MCF 10A (cell line): ENCODE results near the gene SEC16B. TPM values are rescaled to one million over a fixed set of nuclear protein-coding genes. Genes with fewer than 3 reads are reported as not detected.

Experiments
- BruUV-seq: library from RNA; stranded (reverse); fragments of 400-500 nt; replicated peaks from 2 replicates; lab custom pipeline; 2021; lab: Mats Ljungman, UMichigan
- CTCF ChIA-PET: fragments of 300-600 bp; sonication (Branson Sonifier 250); formaldehyde crosslinking; extraction: SDS; loops from one replicate; lab custom pipeline; 2021; ENCODE audit warnings: antibody characterized with exemption, inconsistent platforms; lab: Yijun Ruan, JAX
- POLR2A ChIA-PET: fragments of 300-600, 350-650 bp; sonication (Branson Sonifier 250); formaldehyde crosslinking; extraction: SDS; loops from one replicate; lab custom pipeline; 2020; ENCODE audit warnings: antibody characterized with exemption, inconsistent platforms; lab: Yijun Ruan, JAX
- DNase-seq: peaks from one replicate; pipeline ENCODE4 v3.0.0-alpha.2; 2018; ENCODE audit not compliant: unreplicated experiment
- H3K27ac Mint-ChIP-seq: one replicate; pipeline ENCODE4 v1.8.0; 2022; ENCODE audit warnings: mild to moderate bottlenecking, low read depth, mixed read lengths; ENCODE audit not compliant: unreplicated experiment
- H3K27me3 Mint-ChIP-seq: one replicate; pipeline ENCODE4 v1.8.0; 2022; ENCODE audit warnings: mixed read lengths; ENCODE audit not compliant: insufficient read depth, unreplicated experiment
- H3K36me3 Mint-ChIP-seq: one replicate; pipeline ENCODE4 v1.8.0; 2022; ENCODE audit warnings: mild to moderate bottlenecking, moderate library complexity, mixed read lengths; ENCODE audit not compliant: insufficient read depth, unreplicated experiment
- H3K4me1 Mint-ChIP-seq: one replicate; pipeline ENCODE4 v1.8.0; 2022; ENCODE audit warnings: mixed read lengths; ENCODE audit not compliant: insufficient read depth, unreplicated experiment
- H3K4me3 Mint-ChIP-seq: one replicate; pipeline ENCODE4 v1.8.0; 2022; ENCODE audit warnings: mild to moderate bottlenecking, moderate library complexity, mixed read lengths; ENCODE audit not compliant: unreplicated experiment
- H3K9me3 Mint-ChIP-seq: one replicate; pipeline ENCODE4 v1.8.0; 2022; ENCODE audit warnings: mixed read lengths; ENCODE audit not compliant: unreplicated experiment
- intact Hi-C: fragments of 100-400 bp; cut with micrococcal nuclease; formaldehyde crosslinking; loops from 2 replicates; pipeline ENCODE4 v1.14.1; 2022
- total RNA-seq: library from RNA; stranded (reverse); gene quantifications from 2 replicates; pipeline ENCODE4 v1.2.3, GENCODE V29; 2022
- TF ChIP-seq, protein P1 (sequence below): fragments of 200-600 bp; IDR thresholded peaks from one replicate; pipeline ENCODE4 v1.8.0; 2022; ENCODE audit warnings: antibody characterized with exemption, mild to moderate bottlenecking; ENCODE audit not compliant: unreplicated experiment

The SEC16B gene
- total RNA-seq, 1 experiment from 2014 or later, result not detected

DNA sequence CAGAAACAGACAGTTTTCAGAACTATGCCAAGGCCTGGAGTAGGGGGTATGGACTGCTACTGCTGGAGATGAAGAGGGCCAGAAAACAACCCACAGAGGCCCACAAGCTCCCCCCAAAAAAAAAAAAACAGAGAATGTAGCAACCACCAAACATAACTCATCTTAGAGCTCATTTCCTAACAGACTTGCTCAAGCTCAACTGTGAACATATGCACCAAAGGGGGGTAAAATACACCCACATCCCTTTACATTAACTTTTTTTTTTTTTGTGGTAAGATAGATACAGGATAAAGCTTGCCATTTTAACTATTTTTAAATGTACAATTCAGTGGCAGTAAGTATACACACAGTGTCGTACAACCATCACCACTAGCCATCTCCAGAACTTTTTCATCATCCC is 36.0 kb downstream of the SEC16B start:
- H3K27me3 Mint-ChIP-seq, result no peaks in the 10 kb centered on the region
- no peak for DNase-seq
- no TSS peak for BruUV-seq
- TF ChIP-seq, protein P1, sequence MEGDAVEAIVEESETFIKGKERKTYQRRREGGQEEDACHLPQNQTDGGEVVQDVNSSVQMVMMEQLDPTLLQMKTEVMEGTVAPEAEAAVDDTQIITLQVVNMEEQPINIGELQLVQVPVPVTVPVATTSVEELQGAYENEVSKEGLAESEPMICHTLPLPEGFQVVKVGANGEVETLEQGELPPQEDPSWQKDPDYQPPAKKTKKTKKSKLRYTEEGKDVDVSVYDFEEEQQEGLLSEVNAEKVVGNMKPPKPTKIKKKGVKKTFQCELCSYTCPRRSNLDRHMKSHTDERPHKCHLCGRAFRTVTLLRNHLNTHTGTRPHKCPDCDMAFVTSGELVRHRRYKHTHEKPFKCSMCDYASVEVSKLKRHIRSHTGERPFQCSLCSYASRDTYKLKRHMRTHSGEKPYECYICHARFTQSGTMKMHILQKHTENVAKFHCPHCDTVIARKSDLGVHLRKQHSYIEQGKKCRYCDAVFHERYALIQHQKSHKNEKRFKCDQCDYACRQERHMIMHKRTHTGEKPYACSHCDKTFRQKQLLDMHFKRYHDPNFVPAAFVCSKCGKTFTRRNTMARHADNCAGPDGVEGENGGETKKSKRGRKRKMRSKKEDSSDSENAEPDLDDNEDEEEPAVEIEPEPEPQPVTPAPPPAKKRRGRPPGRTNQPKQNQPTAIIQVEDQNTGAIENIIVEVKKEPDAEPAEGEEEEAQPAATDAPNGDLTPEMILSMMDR, result no peak
- CTCF ChIA-PET, result interaction anchor here (0.6 to 9.3 kb wide), 3 partner anchors 11 to 845 kb away, joined by 3 to 148 read pairs (median 6); no protein-coding TSS in a partner anchor
- intact Hi-C loops, result no loop called here
- POLR2A ChIA-PET, result no interaction called here
- no peak overlapping the region for H3K4me3 Mint-ChIP-seq
- H3K9me3 Mint-ChIP-seq, result no peaks in the 10 kb centered on the region
- H3K36me3 Mint-ChIP-seq, result no peaks in the 10 kb centered on the region
- H3K27ac Mint-ChIP-seq, result no peak overlapping the region
- H3K4me1 Mint-ChIP-seq, result peaks cover 5% of the 10 kb centered on the region

DNA sequence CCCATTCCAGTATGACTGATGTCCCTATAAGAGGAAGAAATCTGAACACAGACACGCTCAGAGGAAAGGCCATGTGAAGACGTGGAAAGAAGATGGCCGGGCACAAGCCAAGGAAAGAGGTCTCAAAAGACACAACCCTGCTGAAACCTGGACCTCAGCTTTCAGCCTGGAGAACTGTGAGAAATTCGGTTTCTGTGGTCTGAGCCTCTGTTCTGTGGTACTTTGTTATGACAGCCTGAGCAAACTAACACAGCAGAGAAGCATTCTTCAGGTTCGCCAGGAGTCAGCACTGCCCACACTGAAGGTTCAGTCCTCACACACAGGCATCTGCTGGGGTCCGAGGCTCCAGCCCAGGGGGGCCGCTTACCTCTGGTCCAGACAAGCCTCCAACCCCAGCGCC is 37.7 kb downstream of the SEC16B start:
- ChIA-PET CTCF (interaction anchor here (1.0 to 9.3 kb wide), 2 partner anchors 13 to 16 kb away, joined by 3 to 148 read pairs; no protein-coding TSS in a partner anchor), POLR2A (interaction anchor here (1.4 kb wide), 1 partner anchor 12 kb away, joined by 3 read pairs; no protein-coding TSS in a partner anchor)
- no peaks in the 10 kb centered on the region for H3K36me3 Mint-ChIP-seq
- intact Hi-C loops, result no loop called here
- TF ChIP-seq, protein P1, result no peak
- H3K27ac Mint-ChIP-seq, result no peak overlapping the region
- no peaks in the 10 kb centered on the region for H3K27me3 Mint-ChIP-seq
- peaks cover 11% of the 10 kb centered on the region for H3K4me1 Mint-ChIP-seq
- H3K9me3 Mint-ChIP-seq, result no peaks in the 10 kb centered on the region
- H3K4me3 Mint-ChIP-seq, result no peak overlapping the region
- DNase-seq, result no peak
- BruUV-seq, result no TSS peak

GRCh38 chr1:177928952-177929351 is 40.9 kb downstream of the SEC16B start:
- no TSS peak for BruUV-seq
- DNase-seq, result no peak
- intact Hi-C loops, result no loop called here
- ChIA-PET CTCF (interaction anchor here (0.6 to 9.3 kb wide), 7 partner anchors 15 to 1031 kb away, joined by 3 to 148 read pairs (median 5); no protein-coding TSS in a partner anchor), POLR2A (no interaction called here)
- Mint-ChIP-seq H3K4me3 (no peak overlapping the region), H3K27ac (no peak overlapping the region), H3K36me3 (no peaks in the 10 kb centered on the region), H3K4me1 (peaks cover 13% of the 10 kb centered on the region), H3K9me3 (no peaks in the 10 kb centered on the region), H3K27me3 (no peaks in the 10 kb centered on the region)
- TF ChIP-seq, protein P1, result no peak

GRCh38 chr1:177928194-177928593 is 41.7 kb downstream of the SEC16B start:
- no peak for DNase-seq
- ChIA-PET CTCF (interaction anchor here (0.6 to 6.7 kb wide), 8 partner anchors 8 to 1065 kb away, joined by 3 to 55 read pairs (median 4); no protein-coding TSS in a partner anchor), POLR2A (no interaction called here)
- intact Hi-C loops, result no loop called here
- Mint-ChIP-seq H3K27ac (no peak overlapping the region), H3K4me1 (peaks cover 13% of the 10 kb centered on the region), H3K27me3 (no peaks in the 10 kb centered on the region), H3K36me3 (no peaks in the 10 kb centered on the region), H3K4me3 (no peak overlapping the region), H3K9me3 (no peaks in the 10 kb centered on the region)
- BruUV-seq, result no TSS peak
- TF ChIP-seq, protein P1, result no peak
